Progenitor cell of endocrine pancreas (in vitro differentiated cells): ENCODE measurements around the gene CYLD. TPM values are rescaled to one million over a fixed set of nuclear protein-coding genes. Genes with fewer than 3 reads are reported as not detected.
A peak's percentile ranks its signal among the peaks of the same experiment; 100 is the strongest.

Source experiments
- DNase-seq: peaks from one replicate; pipeline ENCODE4 v3.0.0; 2021; ENCODE audit warnings: low spot score; ENCODE audit not compliant: unreplicated experiment
- H3K27ac Mint-ChIP-seq: 2 replicates; pipeline ENCODE4 v1.8.0; 2021; ENCODE audit warnings: mild to moderate bottlenecking, moderate library complexity, mixed read lengths
- H3K27me3 Mint-ChIP-seq: 2 replicates; pipeline ENCODE4 v1.8.0; 2021; ENCODE audit warnings: mixed read lengths
- H3K36me3 Mint-ChIP-seq: 2 replicates; pipeline ENCODE4 v1.8.0; 2022; ENCODE audit warnings: mixed read lengths; ENCODE audit not compliant: insufficient read depth
- H3K4me1 Mint-ChIP-seq: 2 replicates; pipeline ENCODE4 v1.8.0; 2021; ENCODE audit warnings: low read depth, mixed read lengths
- H3K4me3 Mint-ChIP-seq: 2 replicates; pipeline ENCODE4 v1.8.0; 2021; ENCODE audit warnings: low read depth, mild to moderate bottlenecking, moderate library complexity, mixed read lengths
- H3K9me3 Mint-ChIP-seq: 2 replicates; pipeline ENCODE4 v1.8.0; 2021; ENCODE audit warnings: low read depth, mixed read lengths
- total RNA-seq: library from RNA; stranded (reverse); gene quantifications from 2 replicates; pipeline ENCODE4 v1.2.1, GENCODE V29; 2021
- TF ChIP-seq, protein P1 (sequence below): fragments of 200-600 bp; sonication (generic); IDR thresholded peaks from one replicate; pipeline ENCODE4 v1.5.0; 2021; ENCODE audit warnings: antibody characterized with exemption, mild to moderate bottlenecking; ENCODE audit not compliant: unreplicated experiment

Gene CYLD
- total RNA-seq, 1 donor from 2014 or later, result 21.9 TPM

DNA sequence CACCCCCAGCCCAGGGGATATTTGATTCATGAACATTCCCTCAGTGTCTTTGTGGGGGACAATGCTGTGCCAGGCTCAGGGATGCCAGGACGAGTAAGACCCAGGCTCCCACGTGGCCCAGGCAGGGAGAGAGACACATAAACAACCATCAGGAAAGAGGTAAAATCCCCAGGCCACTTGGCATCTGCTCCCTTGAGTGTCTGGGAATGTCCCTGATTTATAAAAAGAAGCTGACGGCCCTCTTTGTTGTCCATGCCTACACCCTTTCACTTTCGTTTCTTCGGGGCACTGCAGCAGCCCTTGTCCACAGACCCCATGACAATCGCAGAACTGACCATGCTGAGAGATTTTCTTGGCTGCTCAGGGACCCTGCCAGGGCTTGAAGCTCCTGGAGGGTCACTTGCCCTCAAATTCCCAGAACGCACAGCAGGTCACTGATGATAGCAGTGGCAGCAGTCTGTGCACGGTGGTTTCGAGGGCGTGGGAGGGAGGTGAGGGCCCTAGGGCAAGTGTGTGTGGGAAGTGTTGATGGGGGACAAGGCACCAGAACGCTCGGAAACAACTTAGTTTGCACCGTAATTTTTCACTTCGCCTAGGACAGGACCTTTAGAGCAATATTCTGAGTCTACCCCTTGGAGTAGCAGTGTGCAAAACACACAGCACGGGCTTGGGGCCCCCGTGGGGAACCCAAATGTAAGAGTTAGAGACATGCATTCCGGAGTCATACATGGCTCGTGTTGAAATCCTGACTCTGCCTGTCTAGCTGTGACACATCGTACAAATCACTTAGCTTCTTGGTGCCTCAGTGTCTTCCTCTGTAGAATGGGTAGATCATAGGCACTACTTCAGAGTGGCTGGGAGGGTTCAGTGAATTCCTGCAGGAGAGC, 43.8 kb upstream of the CYLD start:
- Mint-ChIP-seq H3K9me3 (no peaks in the 10 kb centered on the region), H3K4me1 (no peaks in the 10 kb centered on the region), H3K27me3 (peaks cover 40% of the 10 kb centered on the region), H3K4me3 (no peak overlapping the region), H3K36me3 (no peaks in the 10 kb centered on the region), H3K27ac (no peak overlapping the region)
- TF ChIP-seq, protein P1, sequence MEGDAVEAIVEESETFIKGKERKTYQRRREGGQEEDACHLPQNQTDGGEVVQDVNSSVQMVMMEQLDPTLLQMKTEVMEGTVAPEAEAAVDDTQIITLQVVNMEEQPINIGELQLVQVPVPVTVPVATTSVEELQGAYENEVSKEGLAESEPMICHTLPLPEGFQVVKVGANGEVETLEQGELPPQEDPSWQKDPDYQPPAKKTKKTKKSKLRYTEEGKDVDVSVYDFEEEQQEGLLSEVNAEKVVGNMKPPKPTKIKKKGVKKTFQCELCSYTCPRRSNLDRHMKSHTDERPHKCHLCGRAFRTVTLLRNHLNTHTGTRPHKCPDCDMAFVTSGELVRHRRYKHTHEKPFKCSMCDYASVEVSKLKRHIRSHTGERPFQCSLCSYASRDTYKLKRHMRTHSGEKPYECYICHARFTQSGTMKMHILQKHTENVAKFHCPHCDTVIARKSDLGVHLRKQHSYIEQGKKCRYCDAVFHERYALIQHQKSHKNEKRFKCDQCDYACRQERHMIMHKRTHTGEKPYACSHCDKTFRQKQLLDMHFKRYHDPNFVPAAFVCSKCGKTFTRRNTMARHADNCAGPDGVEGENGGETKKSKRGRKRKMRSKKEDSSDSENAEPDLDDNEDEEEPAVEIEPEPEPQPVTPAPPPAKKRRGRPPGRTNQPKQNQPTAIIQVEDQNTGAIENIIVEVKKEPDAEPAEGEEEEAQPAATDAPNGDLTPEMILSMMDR, result no peak
- DNase-seq, result no peak

DNA sequence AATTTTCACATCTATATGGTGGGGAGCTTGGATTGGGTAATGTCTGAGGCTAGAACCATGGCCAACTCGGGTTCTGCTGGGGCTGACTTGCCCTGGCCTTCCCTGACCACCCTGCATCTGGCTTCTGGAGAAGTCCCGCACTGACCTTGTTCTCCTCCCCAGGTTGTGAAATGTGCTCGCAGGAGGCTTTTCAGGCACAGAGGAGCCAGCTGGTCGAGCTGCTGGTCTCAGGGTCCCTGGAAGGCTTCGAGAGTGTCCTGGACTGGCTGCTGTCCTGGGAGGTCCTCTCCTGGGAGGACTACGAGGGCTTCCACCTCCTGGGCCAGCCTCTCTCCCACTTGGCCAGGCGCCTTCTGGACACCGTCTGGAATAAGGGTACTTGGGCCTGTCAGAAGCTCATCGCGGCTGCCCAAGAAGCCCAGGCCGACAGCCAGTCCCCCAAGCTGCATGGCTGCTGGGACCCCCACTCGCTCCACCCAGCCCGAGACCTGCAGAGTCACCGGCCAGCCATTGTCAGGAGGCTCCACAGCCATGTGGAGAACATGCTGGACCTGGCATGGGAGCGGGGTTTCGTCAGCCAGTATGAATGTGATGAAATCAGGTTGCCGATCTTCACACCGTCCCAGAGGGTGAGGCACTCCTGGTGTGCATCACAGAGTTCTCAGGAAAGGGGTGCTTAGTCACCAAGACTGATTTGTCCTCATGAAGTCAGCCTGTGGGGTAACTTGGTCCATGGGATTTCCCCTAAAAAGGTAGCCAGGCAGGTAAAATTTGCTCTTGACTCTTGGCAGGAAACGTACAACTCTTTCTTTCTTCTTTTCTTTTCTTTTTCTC, 42.3 kb upstream of the CYLD start:
- no peaks in the 10 kb centered on the region for H3K4me1 Mint-ChIP-seq
- no peak overlapping the region for H3K4me3 Mint-ChIP-seq
- peaks cover 30% of the 10 kb centered on the region for H3K27me3 Mint-ChIP-seq
- H3K27ac Mint-ChIP-seq, result no peak overlapping the region
- peaks cover 1% of the 10 kb centered on the region for H3K36me3 Mint-ChIP-seq
- TF ChIP-seq, protein P1, result no peak
- no peak for DNase-seq
- peaks cover 7% of the 10 kb centered on the region for H3K9me3 Mint-ChIP-seq

DNA sequence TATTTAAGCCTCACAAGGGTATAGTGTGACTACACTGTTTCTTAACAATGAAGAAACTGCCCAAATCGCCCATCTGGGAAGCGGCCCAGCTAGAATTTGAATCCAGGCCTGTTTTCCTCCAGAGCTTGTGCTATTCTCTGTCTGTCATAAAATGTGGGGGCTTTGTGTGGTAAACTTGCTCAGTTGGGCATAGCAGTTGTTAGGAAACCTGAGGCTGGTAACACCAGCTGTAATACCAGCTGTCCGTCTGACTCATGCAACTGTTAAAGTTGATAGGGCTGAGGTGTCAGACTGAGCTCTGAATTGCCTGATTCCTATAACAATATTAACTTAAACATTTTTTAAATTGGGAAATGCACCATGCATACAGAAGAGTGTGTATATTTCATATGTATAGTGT, 39.2 kb upstream of the CYLD start:
- Mint-ChIP-seq H3K9me3 (peaks cover 16% of the 10 kb centered on the region), H3K27me3 (peaks cover 17% of the 10 kb centered on the region), H3K27ac (no peak overlapping the region), H3K4me1 (peaks cover 6% of the 10 kb centered on the region), H3K36me3 (peaks cover 5% of the 10 kb centered on the region), H3K4me3 (no peak overlapping the region)
- no peak for DNase-seq
- TF ChIP-seq, protein P1, result no peak

DNA sequence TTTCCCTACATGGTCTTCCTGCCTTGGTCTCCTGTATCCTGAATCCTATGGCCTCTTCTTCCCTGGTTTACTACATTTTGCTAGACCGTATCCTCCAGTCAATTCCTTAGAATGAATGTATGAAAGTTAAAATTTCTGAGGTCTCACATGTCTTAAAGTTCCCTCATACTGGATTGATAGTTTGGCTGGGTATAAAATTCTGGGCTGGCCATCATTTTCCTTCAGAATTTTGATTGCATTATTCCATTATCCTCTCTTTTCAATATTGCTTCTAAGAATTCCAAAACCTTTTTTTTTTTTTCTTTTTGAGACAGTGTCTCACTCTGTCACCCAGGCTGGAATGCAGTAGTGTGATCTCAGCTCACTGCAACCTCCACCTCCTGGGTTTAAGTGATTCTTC, 37.6 kb upstream of the CYLD start:
- Mint-ChIP-seq H3K9me3 (peaks cover 16% of the 10 kb centered on the region), H3K36me3 (peaks cover 5% of the 10 kb centered on the region), H3K27ac (no peak overlapping the region), H3K4me1 (peaks cover 6% of the 10 kb centered on the region), H3K4me3 (no peak overlapping the region), H3K27me3 (peaks cover 12% of the 10 kb centered on the region)
- TF ChIP-seq, protein P1, result no peak
- DNase-seq, result no peak

DNA sequence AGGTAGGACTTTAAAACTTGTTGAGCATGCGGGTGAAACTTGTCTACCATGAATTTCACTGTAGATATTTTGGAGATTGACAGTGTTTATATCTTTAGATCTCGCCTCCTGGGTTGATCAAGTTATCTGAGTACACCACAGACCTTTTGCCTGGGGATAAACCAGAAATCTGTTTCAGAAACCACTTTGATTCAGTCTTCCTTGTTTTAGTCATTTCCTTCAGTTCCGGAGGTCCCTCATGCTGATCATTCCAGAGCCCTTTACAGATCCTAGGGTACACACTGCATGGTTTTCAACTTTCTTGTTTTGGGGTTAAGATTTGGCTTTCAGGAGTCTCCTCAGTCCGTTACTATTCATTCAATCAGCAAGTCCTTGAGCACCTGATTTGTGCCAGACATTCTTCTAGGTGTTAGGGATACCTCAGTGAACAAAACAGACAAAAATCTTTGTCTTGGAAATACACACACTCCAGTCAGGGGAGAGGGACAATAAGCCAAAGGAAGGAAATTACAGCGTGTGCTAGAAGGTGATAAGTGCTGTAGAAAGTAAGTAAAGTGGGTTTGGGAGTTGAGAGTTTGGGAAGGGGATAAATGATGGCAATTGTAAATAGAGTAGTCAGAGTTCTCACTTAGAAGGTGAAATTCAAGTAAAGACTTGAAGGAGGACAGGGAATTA, 36.3 kb upstream of the CYLD start:
- Mint-ChIP-seq H3K9me3 (peaks cover 16% of the 10 kb centered on the region), H3K27ac (peak overlapping the region; percentile 4), H3K27me3 (peaks cover 7% of the 10 kb centered on the region), H3K4me1 (peaks cover 6% of the 10 kb centered on the region), H3K36me3 (peaks cover 5% of the 10 kb centered on the region), H3K4me3 (no peak overlapping the region)
- TF ChIP-seq, protein P1, result no peak
- DNase-seq, result no peak
